Transverse colon (tissue), 4 donors: ENCODE data around the gene TCHH. TPM values are rescaled to one million over a fixed set of nuclear protein-coding genes. Genes with fewer than 3 reads are reported as not detected.

Experiments
- DNase-seq: peaks from one replicate; pipeline ENCODE4 v3.0.0-alpha.2; 2019
- H3K27ac ChIP-seq, 4 donors: fragments of 200-600 bp; sonication (generic); 2 replicates each; pipeline ENCODE4 v1.5.1; 2016 to 2018; ENCODE audit warnings: inconsistent platforms in 4 of 4
- H3K27me3 ChIP-seq: fragments of 200-600 bp; sonication (generic); 2 replicates; pipeline ENCODE4 v1.5.1; 2017; ENCODE audit warnings: inconsistent platforms
- H3K36me3 ChIP-seq, 4 donors: fragments of 200-600 bp; sonication (generic); 2 replicates each; pipeline ENCODE4 v1.5.1; 2017 to 2019; ENCODE audit warnings: inconsistent platforms in 4 of 4
- H3K4me1 ChIP-seq, 4 donors: fragments of 200-600 bp; sonication (generic); 2 replicates each; pipeline ENCODE4 v1.5.1; 2017 to 2020; ENCODE audit warnings: inconsistent platforms in 4 of 4
- H3K4me3 ChIP-seq, 4 donors: fragments of 200-600 bp; sonication (generic); 1 replicate in 1 of 4; 2 replicates in 3 of 4; pipeline versions ENCODE4 v1.5.1 to v1.6.1; 2017 to 2019; ENCODE audit warnings: inconsistent platforms in 4 of 4
- H3K9me3 ChIP-seq, 2 donors: fragments of 200-600 bp; sonication (generic); 2 replicates each; pipeline ENCODE4 v1.5.1; 2017 to 2019; ENCODE audit warnings: inconsistent platforms in 2 of 2
- CTCF ChIP-seq, 5 experiments: fragments of 200-600 bp in 3 of 5; fragments of 450-650 bp in 2 of 5; sonication (generic) in 3 of 5; IDR thresholded peaks; 1 replicate in 2 of 5; 2 replicates in 3 of 5; pipeline ENCODE4 v1.5.1; 2016 to 2017; ENCODE audit warnings: antibody characterized with exemption in 5 of 5, inconsistent platforms in 3 of 5, mild to moderate bottlenecking in 2 of 5, moderate library complexity in 1 of 5
- EP300 ChIP-seq: sonication (generic); formaldehyde crosslinking; IDR thresholded peaks from one replicate; pipeline ENCODE4 v1.6.1; 2017; ENCODE audit warnings: antibody characterized with exemption, low read depth
- POLR2A ChIP-seq: fragments of 450-650 bp; IDR thresholded peaks from one replicate; pipeline ENCODE4 v1.6.1; 2016; ENCODE audit warnings: antibody characterized with exemption, mild to moderate bottlenecking, moderate library complexity
- POLR2AphosphoS5 ChIP-seq, 3 donors: sonication (generic); formaldehyde crosslinking; IDR thresholded peaks; one replicate each; pipeline ENCODE4 v1.6.1; 2016; ENCODE audit warnings: antibody characterized with exemption in 3 of 3
- WGBS, 2 donors: methylation state at CpG; one replicate each; pipeline ENCODE4 v1.1.5; 2018; ENCODE audit warnings: low coverage in 1 of 2; 5-methylcytosine and 5-hydroxymethylcytosine counted together
- in situ Hi-C, 4 donors: fragments of 200-750 bp; cut with MboI; loops; one replicate each; pipeline versions ENCODE4 v1.15.0 to v1.15.1; 2017; ENCODE audit warnings: low sequenced_read_pairs in 3 of 4, low pct_ligation_motif_present in 1 of 4, low pct_unique_long_range_greater_than_20kb in 1 of 4
- intact Hi-C: fragments of 100-400 bp; cut with DNase I; formaldehyde crosslinking; loops from one replicate; pipeline ENCODE4 v1.15.1; 2023; ENCODE audit warnings: low total_unique reads
- total RNA-seq, 4 donors: library from RNA; depleted of rRNA; stranded (reverse); fragments of >200 nt; gene quantifications; one replicate each; pipeline ENCODE4 v1.1.0, GENCODE V29; 2016

The TCHH gene
- total RNA-seq, 4 donors from 2014 or later, result under 0.01 TPM; not detected in 3

GRCh38 chr1:152107031-152107983, 7.9 kb downstream of the TCHH start:
- H3K27me3 ChIP-seq, result peaks cover 100% of the 10 kb centered on the region
- WGBS, 2 donors, result 34 to 40% methylated on average over 12 to 41 of the region's 41 CpGs
- no peak overlapping the region for H3K27ac ChIP-seq
- in situ Hi-C loops, result no loop called here
- peaks cover 0 to 8% of the 10 kb centered on the region in 2 donors for H3K9me3 ChIP-seq
- TF ChIP-seq POLR2A (no peak), EP300 (no peak), CTCF (IDR thresholded peaks at IDR 0.05) (no peak), POLR2AphosphoS5 (IDR thresholded peaks at IDR 0.05) (no peak)
- H3K36me3 ChIP-seq, result no peaks in the 10 kb centered on the region
- intact Hi-C loops, result no loop called here
- peaks cover 13 to 53% (median 40%) of the 10 kb centered on the region in 4 donors for H3K4me1 ChIP-seq
- peak overlapping the region in 3 of 4 donors; percentile 12 to 55 (median 19) for H3K4me3 ChIP-seq
- DNase-seq, result no peak

- H3K27ac ChIP-seq, result no peak overlapping the region
- in situ Hi-C loops (no loop called here), intact Hi-C loops (no loop called here)
- no peak for DNase-seq
- whole genome bisulfite sequencing, 2 donors, result 20 to 42% methylated on average over 2 of the region's 2 CpGs
- H3K36me3 ChIP-seq, result no peaks in the 10 kb centered on the region
- no peak overlapping the region for H3K4me3 ChIP-seq
- TF ChIP-seq CTCF (IDR thresholded peaks at IDR 0.05), result no peak
- no peak for TF ChIP-seq POLR2A
- TF ChIP-seq POLR2AphosphoS5 (IDR thresholded peaks at IDR 0.05), result no peak
- TF ChIP-seq EP300, result no peak
- H3K27me3 ChIP-seq, result peaks cover 97% of the 10 kb centered on the region
- peaks cover under 1 to 29% (median 15%) of the 10 kb centered on the region in 4 donors for H3K4me1 ChIP-seq
- H3K9me3 ChIP-seq, result peaks cover 0 to 8% of the 10 kb centered on the region in 2 donors
Measured at GRCh38 chr1:152104854-152105253, 10.4 kb downstream of the TCHH start.

GRCh38 chr1:152096931-152097330, 18.3 kb downstream of the TCHH start:
- DNase-seq, result no peak
- Histone ChIP-seq H3K4me1 (no peaks in the 10 kb centered on the region), H3K4me3 (no peak overlapping the region), H3K27ac (no peak overlapping the region), H3K27me3 (peaks cover 51% of the 10 kb centered on the region), H3K36me3 (no peaks in the 10 kb centered on the region), H3K9me3 (peaks cover 4 to 5% of the 10 kb centered on the region in 2 donors)
- TF ChIP-seq POLR2A (no peak), POLR2AphosphoS5 (IDR thresholded peaks at IDR 0.05) (no peak), EP300 (no peak), CTCF (IDR thresholded peaks at IDR 0.05) (no peak)
- WGBS, 2 donors, result 64 to 85% methylated on average over 1 to 3 of the region's 3 CpGs
- intact Hi-C loops (no loop called here), in situ Hi-C loops (no loop called here)

- in situ Hi-C loops (no loop called here), intact Hi-C loops (no loop called here)
- Histone ChIP-seq H3K4me1 (no peaks in the 10 kb centered on the region), H3K27ac (no peak within 1 kb of the TSS), H3K9me3 (peaks cover 4 to 5% of the 10 kb centered on the region in 2 donors), H3K4me3 (no peak within 1 kb of the TSS), H3K27me3 (peaks cover 42% of the 10 kb centered on the region), H3K36me3 (no peaks in the 10 kb centered on the region)
- no peak for DNase-seq
- 60 to 70% methylated on average over 4 to 5 of the region's 5 CpGs for WGBS, 2 donors
- TF ChIP-seq POLR2AphosphoS5 (IDR thresholded peaks at IDR 0.05) (no peak), POLR2A (no peak), EP300 (no peak), CTCF (IDR thresholded peaks at IDR 0.05) (no peak)
Measured at GRCh38 chr1:152089014-152089674, 26.1 kb downstream of the TCHH start, which contains the start of gene TCHHL1. TCHHL1 (minus strand) TSS chr1:152089064; CDS start chr1:152088143, 921 bp downstream.
